Globus pallidus (tissue), 1 donor: ENCODE results near the gene RTN1.

Experiments used
- DNase-seq: peaks from one replicate; pipeline ENCODE4 v3.0.0-alpha.2; 2015; ENCODE audit warnings: low spot score

Gene RTN1, protein sequence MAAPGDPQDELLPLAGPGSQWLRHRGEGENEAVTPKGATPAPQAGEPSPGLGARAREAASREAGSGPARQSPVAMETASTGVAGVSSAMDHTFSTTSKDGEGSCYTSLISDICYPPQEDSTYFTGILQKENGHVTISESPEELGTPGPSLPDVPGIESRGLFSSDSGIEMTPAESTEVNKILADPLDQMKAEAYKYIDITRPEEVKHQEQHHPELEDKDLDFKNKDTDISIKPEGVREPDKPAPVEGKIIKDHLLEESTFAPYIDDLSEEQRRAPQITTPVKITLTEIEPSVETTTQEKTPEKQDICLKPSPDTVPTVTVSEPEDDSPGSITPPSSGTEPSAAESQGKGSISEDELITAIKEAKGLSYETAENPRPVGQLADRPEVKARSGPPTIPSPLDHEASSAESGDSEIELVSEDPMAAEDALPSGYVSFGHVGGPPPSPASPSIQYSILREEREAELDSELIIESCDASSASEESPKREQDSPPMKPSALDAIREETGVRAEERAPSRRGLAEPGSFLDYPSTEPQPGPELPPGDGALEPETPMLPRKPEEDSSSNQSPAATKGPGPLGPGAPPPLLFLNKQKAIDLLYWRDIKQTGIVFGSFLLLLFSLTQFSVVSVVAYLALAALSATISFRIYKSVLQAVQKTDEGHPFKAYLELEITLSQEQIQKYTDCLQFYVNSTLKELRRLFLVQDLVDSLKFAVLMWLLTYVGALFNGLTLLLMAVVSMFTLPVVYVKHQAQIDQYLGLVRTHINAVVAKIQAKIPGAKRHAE

GRCh38 chr14:59870277-59871165 is at the start of gene RTN1:
Gene RTN1, minus strand, starts transcription at chr14:59870776. Its CDS starts 146 bp downstream, at chr14:59870630.
- DNase-seq = peak; percentile 82

- DNase-seq = no peak
Observed at GRCh38 chr14:59920378-59920683, 49.8 kb upstream of the RTN1 start.

GRCh38 chr14:59919570-59920377 is 49.2 kb upstream of the RTN1 start, which contains the start of gene LRRC9:
Gene LRRC9, plus strand, starts transcription at chr14:59920144.
- DNase-seq = peak; percentile 3

- DNase-seq = peak; percentile 31
Observed at GRCh38 chr14:59918824-59919569, 48.4 kb upstream of the RTN1 start.

- no peak for DNase-seq
Observed at GRCh38 chr14:59913187-59913586, 42.6 kb upstream of the RTN1 start.

DNA sequence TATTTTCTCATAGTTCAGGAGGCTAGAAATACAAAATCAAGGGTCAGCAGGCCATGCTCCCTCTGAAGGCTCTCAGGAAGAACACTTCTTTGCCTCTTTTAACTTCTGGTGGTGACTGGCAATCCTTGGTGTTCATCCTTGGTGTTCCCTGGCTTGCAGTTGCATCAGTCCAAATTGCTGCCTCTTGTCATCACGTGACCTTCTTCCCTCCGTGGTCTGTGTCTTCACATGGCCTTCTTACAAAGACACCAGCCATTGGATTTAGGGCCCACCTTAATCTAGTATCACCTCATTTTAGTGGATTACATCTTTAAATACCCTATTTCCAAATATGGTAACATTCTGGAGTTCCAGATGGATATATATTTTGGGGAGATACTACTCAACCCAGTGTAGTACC is 41.9 kb upstream of the RTN1 start:
- no peak for DNase-seq

GRCh38 chr14:59905188-59905587 is 34.6 kb upstream of the RTN1 start:
- DNase-seq = no peak

GRCh38 chr14:59904184-59904583 is 33.6 kb upstream of the RTN1 start:
- no peak for DNase-seq

GRCh38 chr14:59900556-59900955 is 30.0 kb upstream of the RTN1 start:
- DNase-seq = no peak

GRCh38 chr14:59897757-59898383 is 27.3 kb upstream of the RTN1 start:
- peak; percentile 57 for DNase-seq

DNA sequence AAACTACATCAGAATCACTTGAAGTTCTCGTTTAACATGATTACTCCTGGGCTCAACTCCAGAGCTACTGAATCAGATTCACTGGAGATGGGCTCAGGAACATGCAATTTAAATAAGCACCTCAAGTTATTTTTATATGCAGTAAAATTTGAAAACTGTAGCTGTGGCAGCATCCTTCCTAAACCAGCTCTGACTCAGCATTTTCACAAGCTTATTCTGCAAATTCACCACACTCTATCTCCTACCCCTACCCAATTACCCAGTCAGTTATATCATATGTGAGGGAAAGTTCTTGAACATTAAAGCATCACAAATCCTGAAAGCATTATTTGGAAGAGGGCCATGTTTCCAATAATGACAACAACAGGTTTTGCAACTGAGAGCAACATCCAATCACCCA is 25.1 kb upstream of the RTN1 start:
- DNase-seq = no peak

DNA sequence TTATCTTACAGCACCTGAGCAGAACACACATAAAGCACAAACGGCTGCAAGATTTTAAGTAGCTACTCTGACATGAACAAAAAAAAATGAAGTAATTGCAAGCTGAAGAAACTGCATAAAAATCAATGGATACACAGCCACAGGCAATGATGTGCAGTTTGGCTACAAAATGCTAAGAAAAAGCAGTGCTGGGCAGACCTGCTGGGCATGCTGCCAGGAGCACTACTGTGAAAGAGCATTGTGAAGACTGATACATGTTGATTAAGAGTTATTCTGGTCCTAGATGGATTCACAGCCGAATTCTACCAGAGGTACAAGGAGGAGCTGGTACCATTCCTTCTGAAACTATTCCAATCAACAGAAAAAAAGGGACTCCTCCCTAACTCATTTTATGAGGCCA is 20.1 kb upstream of the RTN1 start:
- DNase-seq = no peak

DNA sequence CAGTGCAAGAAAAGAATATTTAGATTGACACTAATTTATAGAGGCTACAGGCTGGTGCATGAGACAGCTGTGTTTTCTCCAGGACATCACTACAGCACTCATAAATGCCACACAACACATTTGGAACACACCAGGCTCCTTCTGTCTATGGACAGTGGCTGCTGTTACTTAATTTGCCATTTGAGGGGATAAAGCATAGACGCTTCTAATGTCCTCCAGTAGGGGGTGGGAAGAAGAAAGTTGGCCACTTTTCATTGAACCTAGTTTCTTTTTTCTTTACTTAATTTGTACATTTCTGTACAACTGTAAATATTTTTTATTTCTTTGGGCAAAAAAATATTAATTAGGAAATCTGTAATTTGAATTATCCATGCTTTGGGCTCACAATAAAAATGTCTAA is 12.4 kb upstream of the RTN1 start:
- no peak for DNase-seq

- DNase-seq = no peak
Observed at GRCh38 chr14:59871166-59871495, 555 bp upstream of the RTN1 start.

GRCh38 chr14:59869381-59870255 is 958 bp downstream of the RTN1 start:
- peak; percentile 40 for DNase-seq

- DNase-seq = peak; percentile 11
Observed at GRCh38 chr14:59868021-59868420, 2.6 kb downstream of the RTN1 start.

- DNase-seq = no peak
Observed at GRCh38 chr14:59863806-59864525, 6.6 kb downstream of the RTN1 start.

GRCh38 chr14:59857328-59857727 is 13.2 kb downstream of the RTN1 start:
- DNase-seq = no peak

DNA sequence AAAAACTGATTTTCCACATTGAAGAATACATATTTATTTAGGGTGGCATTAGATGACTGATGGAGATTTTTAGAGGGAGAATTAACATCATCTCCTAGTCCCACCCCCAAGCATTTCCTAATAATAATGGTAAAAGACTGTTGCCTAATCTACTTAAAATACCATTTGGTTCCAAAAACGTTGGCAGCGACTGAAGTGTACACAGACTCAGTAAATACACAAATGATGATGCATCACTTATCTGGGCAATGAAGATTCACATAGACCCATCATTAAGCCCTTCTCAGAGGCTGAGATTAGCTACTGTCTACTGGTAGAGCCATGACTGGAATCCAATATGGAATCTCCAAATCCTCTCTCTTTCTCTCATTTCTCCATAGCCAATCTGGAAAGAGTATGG is 18.2 kb downstream of the RTN1 start:
- DNase-seq = no peak
